ENCODE results near the gene ADRA2B.
"Not testable (repeated sequence)": the region's sequence is repeated elsewhere in the genome, so short reads cannot be mapped to it uniquely, and the experiment has no call there.

The ADRA2B gene

DNA sequence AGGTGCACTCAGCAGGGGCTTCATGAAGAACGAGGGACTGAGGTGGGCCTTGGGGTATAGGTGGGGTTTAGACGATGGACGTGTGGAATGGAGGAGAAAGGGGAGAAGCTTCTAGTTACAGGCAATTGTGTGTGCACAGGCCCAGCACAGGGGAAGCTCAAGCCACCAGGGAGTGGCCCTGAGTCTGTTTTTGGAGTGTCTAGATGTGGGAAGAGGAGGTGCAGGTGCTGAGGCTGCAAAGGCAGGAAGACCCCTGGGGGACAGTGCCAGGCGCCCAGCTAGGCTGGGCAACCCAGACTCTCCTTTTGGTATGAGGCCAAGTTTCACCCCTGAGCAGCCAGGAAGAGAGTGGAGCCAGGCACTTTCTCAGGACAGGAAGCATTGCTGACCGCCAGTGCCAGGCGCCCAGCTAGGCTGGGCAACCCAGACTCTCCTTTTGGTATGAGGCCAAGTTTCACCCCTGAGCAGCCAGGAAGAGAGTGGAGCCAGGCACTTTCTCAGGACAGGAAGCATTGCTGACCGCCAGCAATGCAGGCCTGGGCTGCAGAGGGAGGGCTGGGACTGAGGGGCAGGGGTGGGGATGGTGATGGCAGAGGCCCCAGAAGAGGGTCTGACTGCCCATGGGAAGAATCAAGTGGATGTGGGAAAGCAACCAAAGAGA is 31.4 kb downstream of the ADRA2B start:
- DNase-seq: not testable (repeated sequence)

DNA sequence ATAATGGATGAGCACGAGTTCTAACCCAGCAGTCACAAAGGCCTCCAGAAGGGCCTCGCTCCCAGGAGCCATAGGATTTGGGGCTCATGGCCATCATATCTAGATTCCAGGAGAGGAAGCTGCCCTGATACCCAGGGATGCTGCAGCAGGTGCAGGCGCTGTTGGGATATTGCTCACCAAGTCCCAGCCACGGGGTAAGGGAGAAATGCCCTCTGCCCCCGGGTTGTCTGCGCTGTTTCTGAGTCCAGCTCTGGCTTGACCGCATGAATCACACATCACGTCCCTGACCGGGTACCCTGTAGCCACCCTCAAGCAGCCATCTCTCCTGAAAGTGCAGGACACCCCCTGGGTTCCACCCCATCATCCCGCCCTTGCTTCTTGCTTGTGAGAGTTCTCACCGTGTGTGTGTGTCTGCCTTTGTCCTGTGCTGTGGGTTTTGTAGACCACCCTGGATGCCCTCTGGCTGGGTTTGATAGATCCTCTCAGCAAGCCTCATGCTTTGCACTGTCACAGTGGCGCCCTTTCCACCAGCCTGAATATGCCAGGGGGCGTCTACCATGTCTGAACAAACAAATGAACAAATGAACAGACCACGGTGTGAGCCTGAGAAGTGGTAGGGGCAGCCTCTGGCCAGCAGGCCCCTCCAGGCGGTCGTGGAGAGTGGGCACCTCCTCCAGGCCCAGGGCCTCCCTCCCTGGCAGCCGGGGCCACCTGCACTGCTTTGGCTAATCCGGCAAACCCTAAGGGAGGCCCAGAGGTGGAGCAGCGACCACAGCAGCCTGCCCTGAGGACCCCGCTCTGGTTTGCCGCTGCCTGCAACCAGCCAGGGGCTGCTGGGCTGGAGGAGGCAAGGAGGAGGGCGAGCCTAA is 32.1 kb downstream of the ADRA2B start:
- DNase-seq: no peak

DNA sequence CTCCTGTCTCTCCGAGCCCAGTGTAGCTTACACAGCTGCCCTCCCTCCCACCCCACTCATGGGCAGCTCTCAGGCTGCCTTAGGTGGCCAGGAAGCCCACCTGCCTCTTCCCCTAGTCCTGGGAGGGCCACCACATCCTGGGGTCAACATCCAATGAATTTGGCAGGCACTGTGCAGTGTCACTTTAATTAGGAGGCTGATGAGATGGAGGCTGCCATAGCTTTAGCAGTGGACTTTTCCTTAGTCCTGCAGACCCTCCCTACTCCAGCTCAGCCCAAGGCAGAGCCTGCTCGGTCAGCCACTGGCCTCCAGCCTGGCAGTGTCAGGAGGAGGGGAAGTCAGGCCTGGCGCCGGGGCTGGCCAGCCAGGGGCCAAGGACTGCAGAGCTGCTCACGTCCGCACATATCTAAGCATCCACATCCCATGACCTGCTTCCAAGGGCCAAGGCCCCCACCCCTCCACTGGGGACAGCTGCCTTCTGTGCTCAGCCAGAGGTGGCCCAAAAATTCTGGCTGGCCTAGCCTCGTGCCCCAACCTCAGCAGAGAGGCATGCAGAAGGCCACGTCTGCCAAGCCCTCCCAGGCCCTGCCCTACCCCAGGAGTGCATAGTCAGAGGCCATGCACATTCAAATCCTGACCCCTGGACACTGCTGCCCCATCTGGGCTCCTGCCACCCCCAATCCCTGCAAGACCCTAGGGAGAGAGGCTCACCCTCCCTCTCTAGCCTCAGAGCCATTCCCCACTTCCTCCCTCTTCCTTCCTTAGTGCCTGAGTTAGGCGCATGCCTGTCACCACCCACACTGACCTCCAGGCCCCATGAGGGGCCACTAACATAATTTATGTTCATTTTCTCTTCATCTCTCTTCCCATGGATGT is 33.1 kb downstream of the ADRA2B start:
- no peak for DNase-seq

DNA sequence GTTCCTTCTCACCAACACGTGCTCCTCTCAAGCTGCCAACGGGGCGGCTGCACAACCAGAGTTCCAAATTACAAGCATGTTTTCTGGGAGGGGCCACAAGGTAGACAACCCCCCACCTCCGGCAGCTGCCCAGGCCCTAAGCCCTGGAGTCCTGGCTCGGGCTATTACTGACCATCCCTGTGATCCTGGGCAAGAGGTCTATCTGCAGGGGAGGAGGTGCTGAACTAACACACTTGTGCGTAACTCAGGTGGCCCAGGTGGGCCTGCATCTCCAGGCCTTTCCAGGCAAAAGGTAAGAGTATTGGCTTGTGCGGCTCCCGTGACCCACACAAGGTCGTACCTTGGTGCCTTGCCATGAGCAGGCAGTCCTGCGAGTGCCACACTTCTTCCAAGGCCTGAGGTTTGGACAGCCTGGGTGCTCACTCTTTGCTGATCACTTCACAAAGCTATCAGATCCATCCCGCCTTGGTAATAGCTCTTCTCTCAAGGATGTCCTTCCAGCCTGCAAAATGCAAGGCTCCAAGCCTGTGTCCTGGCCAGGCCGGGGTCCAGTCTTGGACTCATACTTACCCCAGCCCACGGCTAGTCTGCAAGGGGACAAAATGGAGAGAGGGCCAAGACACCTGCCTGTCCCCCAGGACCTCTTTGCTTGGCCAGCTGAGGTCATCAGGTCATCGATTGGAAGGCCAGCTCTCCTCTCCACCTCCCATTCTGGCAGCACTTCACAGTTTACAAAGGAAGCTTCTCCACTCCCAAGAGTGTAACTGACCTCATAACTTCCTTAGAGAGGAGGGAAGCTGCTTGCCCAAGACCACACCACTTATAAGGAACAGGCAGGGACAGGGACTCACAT is 33.9 kb downstream of the ADRA2B start:
- DNase-seq: no peak

DNA sequence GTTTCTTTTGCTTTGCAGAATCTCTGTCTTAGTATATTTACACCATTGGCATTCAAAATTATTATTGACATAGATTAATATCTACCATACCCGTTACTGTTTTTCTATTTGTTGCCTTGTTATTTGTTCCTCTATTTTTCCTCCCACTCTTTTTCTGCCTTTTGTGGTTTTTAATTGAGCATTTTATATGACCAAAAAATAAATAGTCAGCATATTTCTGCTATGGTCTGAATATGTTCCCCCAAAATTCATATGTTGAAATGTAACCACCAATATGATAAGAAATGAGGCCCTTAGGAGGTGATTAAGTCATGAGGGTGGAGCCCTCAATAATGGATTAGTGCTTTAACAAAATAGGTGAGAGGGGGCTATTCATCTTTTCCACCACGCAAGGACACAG is 35.3 kb downstream of the ADRA2B start:
- DNase-seq: no peak

DNA sequence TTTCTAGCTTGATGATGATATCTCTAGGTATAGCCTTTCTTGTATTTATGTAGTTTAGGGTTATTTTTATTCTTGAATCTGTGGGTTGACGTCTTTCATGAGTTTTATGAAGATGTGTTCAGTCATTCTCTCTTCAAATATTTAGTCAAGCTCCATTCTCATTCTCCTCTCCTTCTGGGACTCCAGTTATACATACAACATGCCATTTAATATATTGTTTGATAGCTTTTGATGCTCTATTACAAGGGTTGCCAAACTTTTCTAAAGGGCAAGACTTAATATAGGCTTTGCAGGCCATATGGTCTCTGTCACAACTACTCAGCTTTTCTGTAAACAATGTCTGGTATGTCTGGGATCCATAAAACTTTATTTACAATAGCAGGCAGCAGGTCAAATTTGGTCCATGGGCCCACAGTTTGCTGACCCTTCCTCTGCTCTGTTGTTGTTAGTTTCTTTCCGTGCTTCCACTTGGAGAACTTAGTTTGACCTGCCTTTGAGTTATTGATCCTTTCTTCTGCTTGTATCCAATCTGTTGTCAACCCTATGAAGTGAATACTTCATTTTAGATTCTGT is 41.1 kb downstream of the ADRA2B start:
- no peak for DNase-seq

DNA sequence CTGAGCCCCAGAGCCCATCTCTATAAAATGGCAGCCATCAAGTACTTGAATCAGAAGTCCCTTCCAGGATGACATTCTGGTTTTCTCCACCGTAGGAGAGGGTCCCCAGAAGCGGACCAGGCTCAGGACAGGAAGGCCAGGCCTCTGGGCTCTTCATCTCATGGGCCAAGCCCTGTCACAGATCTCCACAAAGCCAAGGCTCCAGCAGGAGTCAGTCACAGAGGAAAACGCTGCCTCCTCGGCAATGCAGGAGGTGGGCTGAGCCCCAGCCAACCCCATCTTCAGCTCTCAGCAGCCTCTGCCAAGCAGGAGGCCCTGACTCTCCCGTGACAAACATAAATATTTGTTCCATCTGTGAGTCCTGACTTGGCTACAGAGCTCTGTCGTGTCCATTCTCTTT is 42.2 kb downstream of the ADRA2B start:
- no peak for DNase-seq

DNA sequence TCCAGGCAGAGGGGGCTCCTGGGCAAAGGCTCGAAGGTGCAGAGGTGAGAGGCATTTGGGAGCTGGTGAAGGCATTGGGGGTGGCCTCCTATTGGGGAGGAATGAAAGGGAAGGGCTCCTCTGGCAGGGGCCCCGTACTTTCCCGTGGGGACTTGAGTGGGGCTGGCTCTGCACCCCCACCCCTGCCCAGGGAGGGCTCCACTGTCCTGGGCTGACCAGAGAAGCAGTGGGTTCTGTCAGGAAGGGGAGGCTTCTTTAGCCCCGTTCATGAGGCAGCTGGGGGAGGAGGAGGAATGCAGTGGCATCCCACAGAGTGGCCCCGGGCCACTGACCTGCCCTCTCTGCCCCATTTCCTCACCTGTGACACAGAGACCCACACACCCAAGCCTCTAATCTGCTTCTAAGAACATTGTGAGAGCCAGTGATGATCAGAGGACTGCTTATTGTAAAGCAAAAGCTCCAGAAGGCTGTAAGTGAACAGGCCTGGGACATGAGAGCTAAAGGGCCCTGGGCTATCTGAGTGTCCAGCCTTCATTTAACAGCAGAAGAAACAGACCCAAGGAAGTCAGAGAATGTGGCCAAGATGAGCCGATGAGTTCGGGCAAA is 43.1 kb downstream of the ADRA2B start:
- no peak for DNase-seq

DNA sequence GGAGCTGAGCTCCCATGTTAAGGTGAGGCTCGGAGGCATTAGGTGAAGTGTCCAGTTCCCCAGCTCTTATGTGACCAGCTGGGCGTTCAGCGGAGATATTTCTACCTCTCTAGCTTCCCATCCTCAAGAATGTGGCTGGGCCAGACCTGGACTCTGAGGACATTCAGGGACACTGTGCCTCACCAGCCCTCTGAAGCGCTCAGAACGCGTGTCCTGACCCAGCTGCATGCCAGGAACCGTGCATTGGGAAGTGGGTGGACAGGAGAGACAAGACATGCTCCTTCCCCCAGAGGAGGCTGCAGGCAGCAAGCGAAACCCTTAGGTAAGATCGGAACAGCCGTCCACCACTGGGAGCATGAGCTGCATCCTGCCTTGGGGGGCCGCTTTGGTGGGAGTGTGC is 43.6 kb downstream of the ADRA2B start:
- no peak for DNase-seq

DNA sequence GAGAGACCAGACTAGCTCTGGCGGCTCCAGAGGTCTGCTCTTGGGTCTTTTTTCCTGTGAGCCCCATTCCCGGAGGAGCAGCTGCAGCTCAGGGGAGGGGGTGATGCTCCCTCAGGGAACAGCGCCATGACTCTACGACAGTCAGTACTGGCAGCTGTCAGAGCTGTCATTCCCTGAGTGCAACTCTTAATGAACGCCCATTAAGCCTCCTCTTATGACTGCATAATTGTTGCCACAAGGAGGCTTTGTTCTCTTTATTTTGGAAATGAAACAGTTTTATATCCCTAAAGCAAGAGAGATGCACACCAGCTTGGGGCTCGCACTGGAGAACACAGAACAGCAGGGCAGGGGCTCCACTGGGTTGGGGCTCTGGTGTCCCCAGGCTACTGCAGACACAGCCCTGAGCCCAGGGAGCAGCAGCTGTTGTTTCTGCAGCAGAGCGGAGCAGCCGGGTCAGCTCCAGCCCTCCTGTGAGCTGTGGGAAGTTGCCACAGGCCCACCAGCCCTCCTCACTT is 44.3 kb downstream of the ADRA2B start:
- DNase-seq: not testable (repeated sequence)

DNA sequence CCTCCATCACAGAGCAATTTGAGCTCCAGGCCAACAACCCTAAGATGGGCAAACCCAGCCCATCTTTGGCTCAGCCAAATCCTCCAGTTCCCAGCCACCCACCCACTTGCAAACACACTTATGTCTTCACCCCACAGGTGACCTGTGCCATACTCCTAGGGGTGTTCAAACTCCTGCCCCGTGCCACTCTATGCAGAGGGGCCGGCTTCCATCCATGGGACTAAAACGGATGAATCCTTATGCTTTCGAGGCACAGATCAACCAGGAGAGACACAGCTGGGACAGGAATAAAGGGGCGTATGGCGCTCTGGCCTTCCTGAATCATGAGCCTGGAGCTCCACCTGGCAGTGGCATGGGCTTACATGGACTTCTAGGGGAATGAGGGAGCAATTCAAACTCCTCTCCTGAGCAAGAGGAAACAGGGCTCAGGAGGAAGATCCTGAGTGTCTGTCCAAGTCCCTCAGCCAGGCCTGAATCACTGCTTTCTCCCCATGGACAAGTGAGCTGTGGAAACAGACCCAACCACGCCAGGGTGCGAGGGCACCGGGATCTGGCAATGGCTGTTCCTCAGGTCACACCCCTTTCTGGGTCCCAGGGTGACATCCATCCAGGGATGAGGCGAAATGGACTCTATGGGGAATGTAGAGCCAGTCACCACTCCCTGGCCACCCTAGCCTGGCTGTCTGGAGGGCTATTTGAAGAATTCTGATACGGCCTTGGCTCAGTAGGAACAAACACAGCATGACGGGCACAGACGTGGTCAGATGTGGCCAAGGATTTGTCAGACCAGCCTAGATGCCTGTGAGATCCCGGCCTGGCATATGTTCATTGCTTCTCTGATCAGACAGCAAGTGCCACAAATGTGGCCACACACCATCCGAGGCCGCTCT is 45.0 kb downstream of the ADRA2B start:
- not testable (repeated sequence) for DNase-seq

DNA sequence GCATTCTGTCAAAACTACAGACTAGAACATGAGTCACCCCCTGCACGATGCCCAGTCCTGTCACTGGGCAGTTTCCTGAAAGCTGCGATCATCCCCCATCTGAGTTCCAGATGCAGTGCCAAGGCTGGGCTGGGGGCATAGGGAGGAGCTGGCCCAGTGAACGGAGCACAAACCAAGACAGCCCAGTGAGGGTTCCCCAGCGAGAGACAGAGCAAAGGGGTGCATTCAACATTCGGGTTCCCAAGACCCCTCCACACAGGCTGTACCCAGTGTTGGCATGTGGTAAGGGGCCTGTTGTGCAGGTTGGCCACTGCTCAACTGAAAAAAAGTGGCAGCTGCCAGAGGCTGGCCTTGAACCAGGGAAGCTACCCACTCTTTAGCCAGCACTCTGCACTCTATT is 46.0 kb downstream of the ADRA2B start:
- DNase-seq: not testable (repeated sequence)

DNA sequence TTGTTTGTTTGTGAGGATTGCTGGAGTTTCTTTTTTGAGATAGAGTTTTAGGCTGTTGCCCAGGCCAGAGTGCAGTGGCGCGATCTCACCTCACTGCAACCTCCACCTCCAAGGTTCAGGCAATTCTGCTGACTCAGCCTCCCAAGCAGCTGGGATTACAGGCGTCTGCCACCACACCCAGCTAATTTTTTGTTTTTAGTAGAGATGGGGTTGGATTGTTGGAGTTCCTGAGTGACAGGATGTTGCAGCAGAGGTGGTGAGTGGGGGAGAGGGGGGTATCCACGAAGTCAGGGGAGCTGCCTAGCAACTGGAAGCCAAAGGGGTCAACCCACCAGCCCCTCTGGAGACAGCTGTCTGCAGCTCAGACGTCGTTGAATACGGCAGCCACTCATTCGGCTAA is 46.5 kb downstream of the ADRA2B start:
- not testable (repeated sequence) for DNase-seq

DNA sequence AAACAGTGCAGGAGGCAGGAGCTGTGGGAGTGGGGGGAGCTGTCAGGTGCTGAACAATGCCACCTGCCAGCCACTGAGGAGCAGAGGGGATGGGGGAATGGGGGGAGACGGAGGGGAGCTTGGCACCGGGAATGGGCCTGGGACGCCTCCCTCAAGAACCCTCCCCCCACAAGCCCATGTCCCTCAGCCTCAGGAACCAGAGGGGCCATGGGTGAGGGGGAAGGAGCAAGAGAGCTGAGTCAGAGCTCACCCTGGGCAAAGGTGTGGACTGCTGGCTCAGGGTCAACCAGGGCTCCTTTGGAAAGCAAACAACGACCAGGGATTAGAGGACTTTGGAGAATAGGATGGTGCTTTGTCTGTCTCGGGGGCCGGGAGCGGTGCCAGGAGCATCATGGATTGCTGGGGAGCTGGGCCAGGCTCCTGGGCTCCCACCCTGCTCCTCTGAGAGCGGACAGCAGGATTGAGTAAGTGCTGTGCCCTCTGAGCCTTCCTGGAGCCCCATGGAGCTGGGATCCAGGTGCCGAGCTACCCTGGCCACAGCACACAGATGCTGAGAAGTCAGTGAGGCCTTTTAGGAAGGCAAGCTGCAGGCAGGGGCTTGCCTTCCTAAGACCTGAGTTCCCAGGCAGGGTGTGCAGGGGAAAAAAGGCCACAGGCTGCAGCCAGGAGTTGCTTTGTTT is 48.3 kb downstream of the ADRA2B start:
- not testable (repeated sequence) for DNase-seq

DNA sequence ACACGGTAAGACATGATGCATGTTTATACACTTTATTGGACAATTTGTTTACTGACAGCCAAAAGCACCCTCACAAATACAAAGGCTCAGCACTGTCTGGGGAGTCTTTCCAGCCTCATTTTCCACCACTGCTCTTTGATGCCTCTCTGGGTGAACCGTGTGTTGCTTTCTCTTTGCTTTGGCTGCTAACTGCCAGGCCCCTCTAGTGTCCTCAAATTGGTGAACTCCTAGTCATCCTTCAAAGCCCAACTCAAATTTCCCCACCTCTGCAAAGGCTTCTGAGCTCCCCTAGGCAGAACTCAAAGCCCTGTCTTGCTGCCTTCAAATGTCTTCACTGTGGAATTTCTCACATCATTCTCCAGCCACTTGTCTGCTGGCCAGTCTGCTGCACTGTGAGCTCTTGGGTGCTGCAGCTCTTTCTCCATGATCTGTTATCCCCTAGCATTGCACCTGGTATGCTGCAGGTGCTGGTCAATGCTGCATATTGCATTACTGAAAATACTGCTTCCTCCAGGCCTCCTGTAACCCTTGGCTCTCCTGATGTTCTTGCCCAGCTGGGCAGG is 49.2 kb downstream of the ADRA2B start:
- DNase-seq: not testable (repeated sequence)

DNA sequence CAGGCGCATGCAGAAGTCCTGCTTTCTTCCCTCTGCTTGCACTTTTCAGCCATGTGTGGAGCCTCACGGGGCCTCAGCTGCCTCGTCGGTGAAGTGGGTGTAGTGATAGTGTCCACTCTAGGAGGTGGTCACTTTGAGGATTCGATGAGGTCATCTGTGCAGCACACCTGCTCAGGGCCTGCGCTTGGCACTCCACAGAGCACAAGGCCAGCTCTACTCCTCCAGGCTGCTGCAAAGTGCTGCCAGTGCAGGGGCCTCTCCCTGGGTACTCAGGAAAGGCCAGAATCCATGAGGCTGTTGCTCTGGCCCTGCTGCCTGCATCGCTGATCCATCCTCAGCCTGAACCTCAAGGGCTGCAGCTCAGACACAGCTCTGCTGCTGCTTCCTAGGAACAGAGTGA is 49.9 kb downstream of the ADRA2B start:
- DNase-seq: not testable (repeated sequence)

DNA sequence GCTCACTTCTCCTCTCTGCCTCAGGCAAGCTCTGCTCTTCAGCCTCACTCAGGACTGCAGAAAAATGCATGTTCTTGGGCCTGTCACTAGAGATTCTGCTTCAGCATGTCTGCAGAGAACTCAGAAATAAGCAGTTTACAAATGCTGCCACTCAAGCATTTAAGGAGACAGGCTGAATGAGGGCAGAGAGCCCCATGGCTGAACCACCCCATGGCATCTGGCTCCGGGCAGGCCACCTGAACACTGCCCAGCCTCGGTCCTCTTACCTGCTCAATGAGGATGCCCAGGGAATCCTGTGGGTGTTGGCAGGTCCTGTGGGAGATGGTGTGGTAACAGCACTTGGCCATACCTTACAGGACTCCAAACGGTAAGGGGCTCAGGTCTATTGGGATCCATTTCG is 50.4 kb downstream of the ADRA2B start:
- DNase-seq: not testable (repeated sequence)

DNA sequence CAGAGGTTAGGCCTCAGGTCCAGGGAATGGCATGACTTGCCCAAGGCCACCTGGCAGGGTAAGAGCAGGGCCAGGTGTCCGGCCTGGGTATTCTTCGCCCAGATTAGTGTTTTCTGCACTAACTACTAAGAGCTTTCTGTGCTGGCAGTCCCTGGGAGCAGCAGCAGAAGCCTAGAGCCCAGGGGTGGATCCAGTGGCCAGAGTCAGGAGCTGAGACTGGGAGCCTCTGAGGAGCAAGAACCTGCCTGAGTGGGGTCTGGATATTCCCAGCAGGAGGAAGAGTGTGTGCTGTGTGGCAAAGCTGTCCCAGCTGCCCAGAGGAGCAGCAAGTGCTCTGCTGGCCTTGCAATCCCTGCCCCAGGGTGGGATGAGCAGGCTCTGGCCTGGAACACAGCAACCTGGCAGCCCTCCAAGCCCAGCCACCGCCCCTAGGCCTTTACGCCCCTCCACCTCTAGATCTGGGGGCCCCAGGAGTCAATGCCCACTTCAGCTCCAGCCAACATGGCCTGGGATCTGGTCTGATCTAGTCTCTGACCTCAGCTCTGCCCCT is 50.9 kb downstream of the ADRA2B start:
- DNase-seq: no peak

DNA sequence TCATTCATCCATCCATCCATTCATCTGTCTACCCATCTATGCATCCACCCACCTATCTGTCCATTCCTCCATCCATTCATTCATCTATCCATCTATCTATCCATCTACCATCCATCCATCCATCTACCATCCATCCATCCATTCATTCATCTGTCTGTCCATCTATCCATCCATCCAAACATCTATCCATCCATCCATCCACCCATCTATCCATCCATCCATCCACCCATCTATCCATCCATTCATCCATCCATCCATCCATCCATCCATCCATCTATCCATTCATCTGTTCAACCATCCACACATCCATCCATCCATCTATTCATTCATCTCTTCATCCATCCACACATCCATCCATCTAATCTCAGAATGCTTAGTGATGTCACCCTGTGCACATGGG is 51.6 kb downstream of the ADRA2B start:
- not testable (repeated sequence) for DNase-seq
